HG02623 (cell line): ENCODE results near the gene NCK2.

ENCODE experiments used
- ATAC-seq: cut with Tn5 transposase; IDR thresholded peaks from one replicate; pipeline ENCODE4 v1.9.1; 2021; ENCODE audit warnings: moderate library complexity; ENCODE audit not compliant: unreplicated experiment

Gene NCK2

GRCh38 chr2:105911425-105911824 is 166.7 kb downstream of the NCK2 start:
- no peak for ATAC-seq

- no peak for ATAC-seq
Measured at GRCh38 chr2:105912081-105912480, 167.4 kb downstream of the NCK2 start.

- peak; percentile 67 for ATAC-seq
Measured at GRCh38 chr2:105915005-105915558, 170.4 kb downstream of the NCK2 start.

GRCh38 chr2:105917226-105917625 is 172.5 kb downstream of the NCK2 start:
- ATAC-seq = no peak

GRCh38 chr2:105917688-105918087 is 173.0 kb downstream of the NCK2 start:
- no peak for ATAC-seq

- no peak for ATAC-seq
Measured at GRCh38 chr2:105919191-105919811, 174.6 kb downstream of the NCK2 start.

GRCh38 chr2:105919826-105920225 is 175.1 kb downstream of the NCK2 start:
- no peak for ATAC-seq

GRCh38 chr2:105924271-105924670 is 179.6 kb downstream of the NCK2 start:
- no peak for ATAC-seq

- ATAC-seq = no peak
Measured at GRCh38 chr2:105924932-105925331, 180.2 kb downstream of the NCK2 start.

- no peak for ATAC-seq
Measured at GRCh38 chr2:105925390-105925789, 180.7 kb downstream of the NCK2 start.

GRCh38 chr2:105926960-105927678 is 182.4 kb downstream of the NCK2 start:
- no peak for ATAC-seq

GRCh38 chr2:105928086-105928485 is 183.4 kb downstream of the NCK2 start:
- no peak for ATAC-seq

- no peak for ATAC-seq
Measured at GRCh38 chr2:105928563-105928962, 183.9 kb downstream of the NCK2 start.

GRCh38 chr2:105929516-105929915 is 184.8 kb downstream of the NCK2 start:
- no peak for ATAC-seq

- ATAC-seq = no peak
Measured at GRCh38 chr2:105932582-105932981, 187.9 kb downstream of the NCK2 start.

- ATAC-seq = no peak
Measured at GRCh38 chr2:105933906-105934305, 189.2 kb downstream of the NCK2 start.

- no peak for ATAC-seq
Measured at GRCh38 chr2:105934467-105934866, 189.8 kb downstream of the NCK2 start.

GRCh38 chr2:105935063-105935462 is 190.4 kb downstream of the NCK2 start:
- no peak for ATAC-seq

GRCh38 chr2:105936954-105937353 is 192.2 kb downstream of the NCK2 start:
- no peak for ATAC-seq

GRCh38 chr2:105937498-105938097 is 192.9 kb downstream of the NCK2 start:
- no peak for ATAC-seq
